ENCODE measurements around the gene PCIF1. TPM values are rescaled to one million over a fixed set of nuclear protein-coding genes. Genes with fewer than 3 reads are reported as not detected.

PCIF1 gene
- total RNA-seq: 41.5 TPM

GRCh38 chr20:45934586-45935415 is at the start of gene PCIF1:
Gene PCIF1, plus strand, starts transcription at chr20:45934683. Its CDS starts 4,317 bp downstream, at chr20:45939000.

DNA sequence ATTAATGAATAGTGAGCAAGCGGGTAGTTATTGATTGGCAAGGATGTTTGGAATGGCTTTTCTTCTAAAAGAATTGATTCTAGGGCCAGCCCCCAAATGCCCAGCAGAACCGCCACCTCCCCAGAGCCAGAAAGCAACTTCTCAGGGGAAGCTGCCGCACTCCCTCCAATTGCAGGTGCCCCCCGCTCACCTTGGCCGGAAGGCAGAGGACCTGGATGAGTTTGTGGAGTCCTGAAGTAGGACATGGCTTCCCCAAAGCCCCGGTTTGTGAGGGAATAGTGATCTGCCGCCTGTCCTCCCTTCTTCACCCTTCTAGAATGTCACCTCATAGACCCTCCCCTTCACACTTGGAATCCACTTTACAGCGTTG is 47.2 kb upstream of the PCIF1 start, which contains the start of gene SPATA25:
Gene SPATA25 (minus strand): TSS at position 277 of the 370 bp plus-strand sequence. CDS start 32 bp downstream, at position 245.

DNA sequence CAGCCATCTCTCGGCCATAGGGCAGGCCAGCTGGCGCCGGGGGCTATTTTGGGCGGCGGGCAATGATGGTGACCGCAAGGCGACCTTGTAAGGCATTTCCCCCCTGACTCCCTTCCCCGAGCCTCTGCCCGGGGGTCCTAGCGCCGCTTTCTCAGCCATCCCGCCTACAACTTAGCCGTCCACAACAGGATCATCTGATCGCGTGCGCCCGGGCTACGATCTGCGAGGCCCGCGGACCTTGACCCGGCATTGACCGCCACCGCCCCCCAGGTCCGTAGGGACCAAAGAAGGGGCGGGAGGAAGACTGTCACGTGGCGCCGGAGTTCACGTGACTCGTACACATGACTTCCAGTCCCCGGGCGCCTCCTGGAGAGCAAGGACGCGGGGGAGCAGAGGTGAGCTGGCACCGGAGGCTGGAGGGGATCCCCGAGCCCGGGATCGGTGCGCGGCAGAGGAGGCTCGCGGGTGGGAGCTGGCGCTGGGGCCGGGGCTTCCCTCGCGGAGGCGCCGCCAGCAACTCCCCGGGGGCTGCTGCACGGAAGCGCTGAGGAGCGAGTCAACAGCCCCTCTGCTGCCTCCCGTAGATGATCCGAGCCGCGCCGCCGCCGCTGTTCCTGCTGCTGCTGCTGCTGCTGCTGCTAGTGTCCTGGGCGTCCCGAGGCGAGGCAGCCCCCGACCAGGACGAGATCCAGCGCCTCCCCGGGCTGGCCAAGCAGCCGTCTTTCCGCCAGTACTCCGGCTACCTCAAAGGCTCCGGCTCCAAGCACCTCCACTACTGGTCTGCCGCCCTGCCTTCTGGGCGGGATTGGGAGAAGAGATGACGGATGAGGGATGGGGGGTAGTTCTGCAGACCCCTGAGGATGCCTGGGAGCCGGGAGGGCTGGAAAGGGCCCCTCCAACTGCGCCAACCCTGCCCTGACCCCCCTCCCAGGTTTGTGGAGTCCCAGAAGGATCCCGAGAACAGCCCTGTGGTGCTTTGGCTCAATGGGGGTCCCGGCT is 43.2 kb upstream of the PCIF1 start, which contains the start of the genes CTSA and NEURL2:
Gene CTSA (plus strand): TSS at position 351 of the 999 bp plus-strand sequence. CDS start 234 bp downstream, at position 585.
Gene NEURL2 (minus strand): TSS at position 224 of the 999 bp plus-strand sequence. CDS start 217 bp downstream, at position 7.

GRCh38 chr20:45911486-45912343 is 22.8 kb upstream of the PCIF1 start, which contains the start of gene PLTP:
Gene PLTP, minus strand, starts transcription at chr20:45912155. Its CDS starts 703 bp downstream, at chr20:45911452.

GRCh38 chr20:45971675-45972499 is 37.4 kb downstream of the PCIF1 start, which contains the start of gene ZNF335:
Gene ZNF335, minus strand, starts transcription at chr20:45972203. Its CDS starts 793 bp downstream, at chr20:45971410.

Other genes with a start within 250 kb of the PCIF1 start
- gene WFDC13, start 232.6 kb upstream of the PCIF1 start, total RNA-seq: not detected
- not detected for gene WFDC10B, start 229.7 kb upstream of the PCIF1 start, total RNA-seq
- gene SPINT4, start 212.3 kb upstream of the PCIF1 start, total RNA-seq: not detected
- gene WFDC3, start 142.8 kb upstream of the PCIF1 start, total RNA-seq: not detected
- gene DNTTIP1, start 142.7 kb upstream of the PCIF1 start, total RNA-seq: 17.8 TPM
- gene UBE2C, start 122.0 kb upstream of the PCIF1 start, total RNA-seq: 15.3 TPM
- gene TNNC2, start 107.4 kb upstream of the PCIF1 start, total RNA-seq: 93.6 TPM
- 86.1 TPM for gene SNX21, start 100.9 kb upstream of the PCIF1 start, total RNA-seq
- gene ACOT8, start 77.3 kb upstream of the PCIF1 start, total RNA-seq: 36.1 TPM
- gene ZSWIM3, start 77.1 kb upstream of the PCIF1 start, total RNA-seq: 16.2 TPM
- gene ZSWIM1, start 53.5 kb upstream of the PCIF1 start, total RNA-seq: 9.4 TPM
- 7.6 TPM for gene SPATA25, start 47.1 kb upstream of the PCIF1 start, total RNA-seq
- 12.8 TPM for gene NEURL2, start 43.5 kb upstream of the PCIF1 start, total RNA-seq
- gene CTSA, start 43.3 kb upstream of the PCIF1 start, total RNA-seq: 50.5 TPM
- 58.0 TPM for gene PLTP, start 22.5 kb upstream of the PCIF1 start, total RNA-seq
- 21.8 TPM for gene ZNF335, start 37.5 kb downstream of the PCIF1 start, total RNA-seq
- 2.5 TPM for gene MMP9, start 74.2 kb downstream of the PCIF1 start, total RNA-seq
- 31.2 TPM for gene SLC12A5, start 94.5 kb downstream of the PCIF1 start, total RNA-seq
- 51.7 TPM for gene NCOA5, start 155.3 kb downstream of the PCIF1 start, total RNA-seq
- gene CD40, start 183.6 kb downstream of the PCIF1 start, total RNA-seq: 3.1 TPM

Measured in camera-type eye (tissue), 1 donor.